Muscle layer of duodenum (tissue), 2 donors: ENCODE results near the gene AHRR.

Experiments
- H3K27ac ChIP-seq: one replicate; pipeline ENCODE4 v1.7.0; 2013; ENCODE audit warnings: mild to moderate bottlenecking, low read length
- H3K27me3 ChIP-seq: one replicate; pipeline ENCODE4 v1.7.0; 2013; ENCODE audit warnings: low read depth, mild to moderate bottlenecking, control low read depth, low read length
- H3K36me3 ChIP-seq, 2 donors: one replicate each; pipeline ENCODE4 v1.7.0; 2013; ENCODE audit warnings: low read length in 2 of 2, control low read depth in 1 of 2, mild to moderate bottlenecking in 1 of 2; ENCODE audit not compliant: insufficient read depth in 2 of 2, control insufficient read depth in 1 of 2
- H3K4me1 ChIP-seq, 2 donors: one replicate each; pipeline ENCODE4 v1.7.0; 2013; ENCODE audit warnings: low read length in 2 of 2, mild to moderate bottlenecking in 2 of 2, control low read depth in 1 of 2, moderate library complexity in 1 of 2; ENCODE audit not compliant: insufficient read depth in 2 of 2, control insufficient read depth in 1 of 2
- H3K4me3 ChIP-seq, 2 donors: one replicate each; pipeline ENCODE4 v1.7.0; 2013; ENCODE audit warnings: low read length in 2 of 2, low read depth in 1 of 2, mild to moderate bottlenecking in 1 of 2
- H3K9me3 ChIP-seq, 2 donors: one replicate each; pipeline ENCODE4 v1.7.0; 2013; ENCODE audit warnings: low read length in 2 of 2, control low read depth in 1 of 2, mild to moderate bottlenecking in 1 of 2; ENCODE audit not compliant: control insufficient read depth in 1 of 2
- donor health status: healthy.

The AHRR gene

GRCh38 chr5:314676-315487, 6.6 kb upstream of the AHRR start:
- Histone ChIP-seq H3K4me1 (peaks cover 2 to 7% of the 10 kb centered on the region in 2 donors), H3K9me3 (no peaks in the 10 kb centered on the region), H3K27me3 (peaks cover 12% of the 10 kb centered on the region), H3K4me3 (no peak overlapping the region), H3K27ac (no peak overlapping the region), H3K36me3 (peaks cover 16 to 49% of the 10 kb centered on the region in 2 donors)

GRCh38 chr5:315488-316209, 5.9 kb upstream of the AHRR start:
- Histone ChIP-seq H3K9me3 (no peaks in the 10 kb centered on the region), H3K4me1 (peaks cover 5 to 6% of the 10 kb centered on the region in 2 donors), H3K36me3 (peaks cover 15 to 41% of the 10 kb centered on the region in 2 donors), H3K27ac (no peak overlapping the region), H3K27me3 (peaks cover 20% of the 10 kb centered on the region), H3K4me3 (no peak overlapping the region)

- H3K36me3 ChIP-seq, result peaks cover 10 to 36% of the 10 kb centered on the region in 2 donors
- peaks cover 22% of the 10 kb centered on the region for H3K27me3 ChIP-seq
- peaks cover 0 to 13% of the 10 kb centered on the region in 2 donors for H3K4me1 ChIP-seq
- no peak overlapping the region for H3K4me3 ChIP-seq
- H3K9me3 ChIP-seq, result no peaks in the 10 kb centered on the region
- H3K27ac ChIP-seq, result no peak overlapping the region
Observed at GRCh38 chr5:316210-317085, 5.1 kb upstream of the AHRR start.

GRCh38 chr5:317086-317811, 4.3 kb upstream of the AHRR start:
- H3K27ac ChIP-seq, result no peak overlapping the region
- no peak overlapping the region for H3K4me3 ChIP-seq
- H3K4me1 ChIP-seq, result peaks cover 0 to 21% of the 10 kb centered on the region in 2 donors
- H3K36me3 ChIP-seq, result peaks cover 10 to 36% of the 10 kb centered on the region in 2 donors
- H3K9me3 ChIP-seq, result no peaks in the 10 kb centered on the region
- H3K27me3 ChIP-seq, result peaks cover 24% of the 10 kb centered on the region

- H3K36me3 ChIP-seq, result peaks cover 10 to 33% of the 10 kb centered on the region in 2 donors
- no peak overlapping the region for H3K4me3 ChIP-seq
- peaks cover 0 to 25% of the 10 kb centered on the region in 2 donors for H3K4me1 ChIP-seq
- peaks cover 26% of the 10 kb centered on the region for H3K27me3 ChIP-seq
- no peak overlapping the region for H3K27ac ChIP-seq
- H3K9me3 ChIP-seq, result no peaks in the 10 kb centered on the region
Observed at GRCh38 chr5:318341-318897, 3.1 kb upstream of the AHRR start.

GRCh38 chr5:318931-319601, 2.4 kb upstream of the AHRR start:
- no peaks in the 10 kb centered on the region for H3K9me3 ChIP-seq
- no peak overlapping the region for H3K4me3 ChIP-seq
- peaks cover 0 to 25% of the 10 kb centered on the region in 2 donors for H3K4me1 ChIP-seq
- peaks cover 26% of the 10 kb centered on the region for H3K27me3 ChIP-seq
- no peak overlapping the region for H3K27ac ChIP-seq
- H3K36me3 ChIP-seq, result peaks cover 10 to 27% of the 10 kb centered on the region in 2 donors

GRCh38 chr5:320524-321229, 837 bp upstream of the AHRR start:
- Histone ChIP-seq H3K27me3 (peaks cover 26% of the 10 kb centered on the region), H3K27ac (no peak overlapping the region), H3K4me1 (peaks cover 0 to 25% of the 10 kb centered on the region in 2 donors), H3K4me3 (peak overlapping the region; percentile 46 to 74), H3K36me3 (peaks cover 0 to 11% of the 10 kb centered on the region in 2 donors), H3K9me3 (no peaks in the 10 kb centered on the region)

- peaks cover 26% of the 10 kb centered on the region for H3K27me3 ChIP-seq
Observed at GRCh38 chr5:321726-322251, 275 bp downstream of the AHRR start.

GRCh38 chr5:322281-322941, 897 bp downstream of the AHRR start:
- H3K27ac ChIP-seq, result no peak overlapping the region
- H3K9me3 ChIP-seq, result no peaks in the 10 kb centered on the region
- H3K36me3 ChIP-seq, result no peaks in the 10 kb centered on the region
- peaks cover 0 to 22% of the 10 kb centered on the region in 2 donors for H3K4me1 ChIP-seq
- H3K4me3 ChIP-seq, result peak overlapping the region in 1 of 2 donors; percentile 74
- H3K27me3 ChIP-seq, result peaks cover 26% of the 10 kb centered on the region

More at GRCh38 chr5:321726-322251, 275 bp downstream of the AHRR start:
- Histone ChIP-seq H3K4me3 (peak overlapping the region in 1 of 2 donors; percentile 74), H3K9me3 (no peaks in the 10 kb centered on the region), H3K36me3 (peaks cover 0 to under 1% of the 10 kb centered on the region in 2 donors), H3K4me1 (peaks cover 0 to 22% of the 10 kb centered on the region in 2 donors), H3K27ac (no peak overlapping the region)
